H1 (cell line): ENCODE measurements around the gene C17orf113.

Source experiments
- ASH2L ChIP-seq: fragments of 200-600, 300-600 bp; sonication (generic); IDR thresholded peaks from one replicate; pipeline ENCODE4 v1.7.1; 2017; ENCODE audit warnings: low read length
- CEBPB ChIP-seq: IDR thresholded peaks from 2 replicates; pipeline ENCODE4 v1.6.1; 2012; ENCODE audit warnings: low read depth, low read length
- CREB1 ChIP-seq: IDR thresholded peaks from 2 replicates; pipeline ENCODE4 v1.6.1; 2012; ENCODE audit warnings: inconsistent platforms
- JUN ChIP-seq: IDR thresholded peaks from 2 replicates; pipeline ENCODE4 v1.6.1; 2011; ENCODE audit warnings: low read depth, mild to moderate bottlenecking, improper control_type of control experiment, low read length
- JUND ChIP-seq: IDR thresholded peaks from 2 replicates; pipeline ENCODE4 v1.6.1; 2011; ENCODE audit warnings: mild to moderate bottlenecking, improper control_type of control experiment, low read length
- KDM5A ChIP-seq: fragments of 200-600 bp; IDR thresholded peaks from 2 replicates; pipeline ENCODE4 v1.7.1; 2012; ENCODE audit warnings: mild to moderate bottlenecking, low read length, inconsistent platforms, mixed read lengths
- MAFK ChIP-seq: IDR thresholded peaks from 2 replicates; pipeline ENCODE4 v1.6.1; 2012; ENCODE audit warnings: low read depth, mild to moderate bottlenecking, improper control_type of control experiment, low read length
- POLR2A ChIP-seq, 2 experiments: IDR thresholded peaks; 1 replicate in 1 of 2; 2 replicates in 1 of 2; pipeline ENCODE4 v1.6.1; 2011; ENCODE audit warnings: low read depth in 2 of 2, low read length in 2 of 2, mild to moderate bottlenecking in 2 of 2; ENCODE audit errors: control extremely low read depth in 1 of 2
- POLR2AphosphoS5 ChIP-seq: IDR thresholded peaks from 2 replicates; pipeline ENCODE4 v1.6.1; 2011; ENCODE audit warnings: low read depth, low read length
- TAF1 ChIP-seq: IDR thresholded peaks from 2 replicates; pipeline ENCODE4 v1.6.1; 2011; ENCODE audit warnings: mild to moderate bottlenecking, low read depth, low read length

GRCh38 chr17:42094375-42095069 lies 44.1 kb upstream of the C17orf113 start:
- no peak for TF ChIP-seq JUND
- no peak for TF ChIP-seq POLR2AphosphoS5
- TF ChIP-seq KDM5A: no peak
- TF ChIP-seq POLR2A (IDR thresholded peaks at IDR 0.05; ENCODE audit: control extremely low read depth in 1 of 2, low read depth in 2 of 2, low read length in 2 of 2): no peak
- no peak for TF ChIP-seq TAF1
- no peak for TF ChIP-seq CREB1
- no peak for TF ChIP-seq MAFK
- TF ChIP-seq JUN: no peak
- no peak for TF ChIP-seq ASH2L
- no peak for TF ChIP-seq CEBPB
